RCC 7860 (cell line): ENCODE results near the gene ZNF644.
"Not testable (repeated sequence)": the region's sequence is repeated elsewhere in the genome, so short reads cannot be mapped to it uniquely, and the experiment has no call there.

Experiments used
- DNase-seq: peaks from one replicate; pipeline ENCODE4 v3.0.0-alpha.2; 2015; ENCODE audit warnings: low spot score
- FAIRE-seq: peaks from 2 replicates; lab custom pipeline; 2012; peaks lifted over from hg19 to GRCh38; lab: Jason Lieb, UNC

The ZNF644 gene

DNA sequence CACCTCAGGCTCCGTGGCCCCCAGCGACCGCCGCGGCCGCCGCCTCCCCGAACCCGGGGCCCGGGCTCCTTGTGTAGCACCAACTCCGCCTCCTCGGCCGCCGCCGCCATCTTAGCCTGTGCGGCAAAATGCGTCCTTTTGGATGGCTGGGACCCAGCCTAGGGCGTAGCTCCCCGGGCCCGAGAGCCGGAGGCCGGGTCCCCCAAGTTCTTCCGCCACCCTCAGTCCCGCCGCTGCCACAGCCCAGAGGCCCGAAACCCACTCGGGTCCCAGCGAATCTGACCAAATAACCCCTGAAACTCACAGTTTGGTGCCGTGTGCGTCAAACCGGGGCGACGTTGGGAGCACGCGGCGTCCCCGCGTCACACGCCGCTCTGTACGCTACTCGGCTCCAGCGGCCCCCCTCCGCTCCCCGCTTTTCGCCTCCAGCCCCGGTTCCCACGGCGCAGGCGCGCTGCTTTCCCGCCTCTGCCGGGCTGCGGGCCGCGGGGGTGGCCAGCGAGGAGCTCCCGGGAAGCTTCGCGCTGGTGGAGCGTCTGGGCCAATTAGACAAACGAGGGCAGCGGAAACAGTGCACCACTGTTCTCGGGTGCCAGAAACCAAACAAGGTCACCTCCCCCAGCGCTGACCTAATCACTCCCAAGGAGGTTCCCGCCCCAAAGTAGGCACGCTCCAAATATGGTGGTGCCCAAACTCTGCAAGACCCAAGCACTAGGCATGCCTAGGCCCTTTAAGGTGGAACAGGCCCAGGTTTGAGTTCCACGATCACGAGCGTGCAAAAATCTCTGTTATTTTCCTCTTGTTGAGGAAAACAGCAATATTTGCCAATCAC, at the start of gene ZNF644:
Gene ZNF644 (minus strand): TSS at position 350 of the 832 bp plus-strand sequence. CDS start 39,682 bp downstream, outside the sequence.
- FAIRE-seq (peak; percentile 40), DNase-seq (peak; percentile 82)

DNA sequence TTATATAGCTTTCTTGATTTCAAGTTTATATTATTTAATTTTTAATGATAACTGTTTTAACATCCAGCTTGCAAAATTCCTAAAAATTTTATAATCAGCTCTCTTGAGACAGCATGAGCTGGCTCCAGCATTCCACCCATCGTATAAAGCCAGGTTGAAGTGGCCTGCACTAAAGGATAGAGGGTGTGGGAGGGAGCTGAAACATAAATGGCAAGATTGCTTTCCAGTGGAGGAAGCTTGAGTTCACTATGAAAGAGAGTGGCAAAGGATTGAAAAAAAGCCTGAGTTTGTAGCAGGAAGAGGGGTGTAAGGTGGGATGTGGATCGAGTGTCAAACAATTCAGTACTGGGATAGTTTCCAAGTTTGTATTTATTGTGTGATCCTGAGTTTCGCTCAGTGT, 48.5 kb upstream of the ZNF644 start:
- no peak for FAIRE-seq
- no peak for DNase-seq

DNA sequence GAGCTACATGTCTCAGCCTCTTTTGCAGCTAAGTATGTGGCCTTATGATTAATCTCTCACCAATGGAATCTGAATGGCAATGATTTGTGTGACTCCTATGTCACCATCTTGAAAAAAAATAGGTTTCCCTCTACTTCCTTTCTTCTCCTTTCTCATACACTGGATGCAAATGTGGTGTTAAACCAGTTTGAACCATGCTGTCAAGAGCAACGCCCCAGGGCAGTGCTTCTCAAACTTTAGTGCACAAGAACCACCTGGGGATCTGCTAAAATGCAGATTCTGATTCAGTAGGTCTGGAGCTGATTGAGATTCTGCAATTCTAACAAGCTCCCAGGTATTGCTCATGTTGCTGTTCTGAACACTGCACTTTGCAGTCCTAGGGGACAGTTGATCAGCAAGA, 44.7 kb upstream of the ZNF644 start:
- FAIRE-seq (no peak), DNase-seq (no peak)

DNA sequence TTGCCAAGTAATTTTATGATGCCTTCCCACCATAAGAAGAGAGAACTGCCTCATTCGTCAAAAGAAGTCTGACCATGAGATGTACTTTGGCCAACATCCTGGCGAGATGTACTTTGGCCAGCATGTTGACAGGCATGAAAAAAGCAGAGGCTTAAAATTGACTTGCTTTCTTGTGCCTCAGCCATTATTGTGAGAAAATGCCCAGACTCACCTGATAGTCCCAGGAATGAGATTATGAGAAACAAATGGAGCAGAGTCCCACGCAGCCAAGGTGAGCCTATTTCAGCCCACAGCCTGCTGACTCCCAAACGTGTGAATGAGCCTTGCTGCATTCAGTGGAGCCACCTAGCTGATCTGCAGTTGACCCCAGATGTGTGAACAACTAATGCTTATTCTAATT, 43.5 kb upstream of the ZNF644 start:
- DNase-seq, result no peak
- FAIRE-seq, result no peak

DNA sequence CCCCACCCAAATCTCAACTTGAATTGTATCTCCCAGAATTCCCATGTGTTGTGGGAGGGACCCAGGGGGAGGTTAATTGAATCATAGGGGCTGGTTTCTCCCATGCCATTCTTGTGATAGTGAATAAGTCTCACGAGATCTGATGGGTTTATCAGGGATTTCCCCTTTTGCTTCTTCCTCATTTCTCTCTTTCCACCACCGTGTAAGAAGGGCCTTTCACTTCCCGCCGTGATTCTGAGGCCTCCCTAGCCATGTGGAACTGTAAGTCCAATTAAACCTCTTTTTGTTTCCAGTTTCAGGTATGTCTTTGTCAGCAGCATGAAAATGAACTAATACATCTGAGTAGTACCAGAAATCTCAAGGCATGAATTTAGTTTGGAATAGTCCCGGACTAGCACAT, 41.6 kb upstream of the ZNF644 start:
- DNase-seq, FAIRE-seq: not testable (repeated sequence)

DNA sequence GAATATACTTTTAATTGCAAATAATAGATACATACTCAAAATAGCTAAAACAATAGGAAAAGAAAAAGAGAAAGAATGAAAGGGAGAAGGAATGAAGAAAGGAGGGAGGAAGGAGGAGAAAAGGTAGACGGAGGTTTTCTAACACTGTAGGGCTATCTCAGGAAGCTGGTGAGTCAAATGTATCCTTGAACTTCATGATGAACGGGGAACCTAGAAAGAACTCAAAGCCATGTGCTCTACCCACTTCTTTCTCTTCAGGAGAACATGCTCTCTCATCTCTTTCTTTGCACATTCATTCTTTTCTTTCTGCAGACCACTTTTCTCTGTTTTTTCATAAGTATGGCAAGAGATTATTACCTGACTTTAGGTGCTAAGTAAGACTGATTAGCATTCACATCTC, 37.3 kb upstream of the ZNF644 start:
- DNase-seq, result no peak
- no peak for FAIRE-seq

DNA sequence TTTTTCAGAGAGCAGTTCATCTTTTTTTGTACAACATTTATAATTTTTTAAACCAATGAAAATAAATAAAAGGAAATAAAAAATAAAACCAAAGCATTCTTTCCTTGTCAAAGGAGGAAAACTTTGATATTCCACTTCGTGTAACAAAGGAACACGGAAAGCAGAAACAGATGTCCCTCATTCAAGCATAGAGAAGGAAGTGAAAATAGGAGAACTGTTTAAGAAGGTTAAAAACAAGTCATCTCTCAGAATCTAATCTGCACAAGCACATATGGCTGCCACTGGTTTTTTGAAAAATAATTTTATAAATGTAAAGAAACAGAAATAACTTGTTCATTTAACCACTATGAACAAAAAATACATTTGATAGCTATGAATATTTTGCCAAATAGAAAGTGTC, 35.9 kb upstream of the ZNF644 start:
- DNase-seq (no peak), FAIRE-seq (no peak)

DNA sequence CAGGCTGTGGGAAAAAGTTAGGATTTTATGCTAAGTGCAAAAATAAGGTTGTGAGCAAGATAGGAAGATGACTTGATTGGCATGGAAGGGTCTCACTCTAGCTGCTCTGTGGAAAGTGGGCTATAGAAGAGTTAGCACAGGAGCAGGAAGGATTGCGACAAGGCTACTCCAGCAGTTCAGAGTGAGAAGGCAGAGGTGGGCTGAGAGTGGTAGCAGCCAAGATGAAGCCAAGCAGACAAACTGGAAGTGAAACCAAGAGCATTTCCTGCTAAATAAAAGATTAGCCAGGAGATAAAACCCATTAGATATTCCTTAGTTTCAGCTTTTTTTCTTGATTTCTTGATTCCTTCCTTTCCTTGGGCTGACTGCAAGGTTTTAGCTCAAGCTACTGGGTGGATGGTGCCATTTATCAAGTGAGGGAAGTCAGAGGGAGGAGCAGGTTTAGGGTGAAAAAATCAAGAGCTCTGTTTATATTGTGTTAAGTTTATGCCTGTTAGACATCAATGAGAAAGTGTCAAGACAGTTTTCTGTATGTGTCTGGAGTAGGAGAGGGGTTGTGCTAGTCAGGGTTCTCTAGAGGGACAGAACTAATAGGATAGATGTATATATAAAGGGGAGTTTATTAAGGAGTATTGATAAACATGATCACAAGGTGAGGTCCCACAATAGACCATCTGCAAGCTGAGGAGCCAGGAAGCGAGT, 33.1 kb upstream of the ZNF644 start:
- FAIRE-seq (no peak), DNase-seq (no peak)

DNA sequence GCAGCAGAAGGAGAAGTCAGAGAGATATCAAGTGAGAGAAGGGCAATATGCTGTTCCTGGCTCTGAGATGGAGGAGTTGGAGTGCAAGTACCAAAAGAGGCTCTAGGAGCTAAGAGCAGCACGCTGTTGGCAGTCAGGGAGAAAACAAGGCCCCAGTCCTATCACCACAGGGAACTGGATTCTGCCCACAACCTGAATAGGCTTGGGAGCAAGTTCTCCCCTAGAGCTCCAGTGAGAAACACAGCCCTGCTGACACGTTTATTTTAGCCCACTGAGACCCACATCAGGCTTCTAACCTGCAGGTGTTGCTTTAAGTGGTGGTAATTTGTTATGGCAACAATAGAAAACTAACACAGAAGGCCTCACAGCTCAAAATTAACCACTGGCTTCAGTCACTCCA, 31.8 kb upstream of the ZNF644 start:
- DNase-seq, result no peak
- FAIRE-seq, result no peak

DNA sequence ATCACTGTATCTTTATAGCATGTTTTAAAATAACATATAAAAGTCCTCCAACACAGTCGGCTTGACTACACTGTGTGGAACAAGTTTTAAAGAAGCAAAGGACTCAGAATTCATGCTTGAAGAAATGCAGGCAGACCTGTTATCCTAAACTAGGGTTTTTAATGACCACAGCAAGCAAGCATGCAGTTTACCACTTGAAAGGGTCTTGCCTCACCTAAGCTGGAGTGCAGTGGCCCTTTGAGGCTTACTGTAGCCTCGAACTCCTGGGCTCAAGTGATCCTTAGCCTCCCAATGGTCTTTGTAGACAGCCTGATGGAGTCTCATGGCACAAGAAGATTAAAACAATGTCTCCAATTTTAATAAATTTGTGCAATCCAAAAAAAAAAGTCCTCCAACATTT, 27.7 kb upstream of the ZNF644 start:
- not testable (repeated sequence) for FAIRE-seq, DNase-seq

DNA sequence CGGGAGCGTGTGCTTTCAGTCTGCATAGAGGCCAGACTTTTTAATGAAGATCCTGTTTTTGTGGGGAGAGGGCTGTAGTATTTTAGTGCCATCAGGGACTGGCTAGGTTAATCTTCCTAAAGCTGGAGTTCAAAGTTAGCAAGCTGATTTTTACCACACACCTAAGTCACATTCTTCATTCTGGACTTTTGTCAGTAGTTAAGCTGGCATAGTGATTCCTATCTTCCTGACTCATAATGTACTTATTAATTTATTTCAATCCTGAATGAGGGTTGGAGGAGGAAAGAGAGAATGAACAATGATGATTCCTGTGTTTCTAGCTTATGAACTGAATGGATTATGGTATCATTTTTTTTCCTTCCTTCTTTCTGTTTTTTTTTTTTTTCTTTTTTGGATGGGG, 24.9 kb upstream of the ZNF644 start:
- FAIRE-seq (no peak), DNase-seq (no peak)

DNA sequence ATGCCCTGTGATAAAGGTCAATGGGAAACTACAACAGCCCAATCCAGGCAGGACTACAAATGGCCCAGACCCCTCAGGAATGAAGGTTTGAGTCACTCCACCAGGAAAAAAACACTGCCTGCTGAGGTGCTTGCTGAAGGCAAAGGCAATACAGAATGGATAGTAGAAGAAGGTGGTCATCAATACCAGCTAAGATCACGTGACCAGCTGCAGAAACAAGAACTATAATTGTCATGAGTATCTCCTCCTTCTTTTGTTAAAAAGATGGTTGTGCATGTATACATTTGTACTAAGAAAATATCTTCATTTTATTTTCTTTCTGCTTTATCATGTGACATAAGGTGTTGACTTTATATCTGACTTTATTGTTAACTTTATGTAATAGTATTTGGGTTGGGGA, 23.4 kb upstream of the ZNF644 start:
- no peak for DNase-seq
- no peak for FAIRE-seq

DNA sequence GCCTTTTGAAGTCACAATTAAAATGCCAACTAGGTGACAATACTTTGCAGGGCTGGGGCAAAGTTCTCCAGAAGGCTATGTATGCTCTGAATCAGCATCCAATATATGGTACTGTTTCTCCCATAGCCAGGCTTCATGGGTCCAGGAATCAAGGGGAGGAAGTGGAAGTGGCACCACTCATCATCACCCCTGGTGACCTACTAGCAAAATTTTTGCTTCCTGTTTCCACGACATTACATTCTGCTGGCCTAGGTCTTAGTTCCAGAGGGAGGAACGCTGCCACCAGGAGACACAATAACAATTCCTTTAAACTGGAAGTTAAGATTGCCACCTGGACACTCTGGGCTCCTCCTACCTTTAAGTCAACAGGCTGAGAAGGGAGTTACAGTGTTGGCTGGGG, 22.9 kb upstream of the ZNF644 start:
- DNase-seq, FAIRE-seq: not testable (repeated sequence)

DNA sequence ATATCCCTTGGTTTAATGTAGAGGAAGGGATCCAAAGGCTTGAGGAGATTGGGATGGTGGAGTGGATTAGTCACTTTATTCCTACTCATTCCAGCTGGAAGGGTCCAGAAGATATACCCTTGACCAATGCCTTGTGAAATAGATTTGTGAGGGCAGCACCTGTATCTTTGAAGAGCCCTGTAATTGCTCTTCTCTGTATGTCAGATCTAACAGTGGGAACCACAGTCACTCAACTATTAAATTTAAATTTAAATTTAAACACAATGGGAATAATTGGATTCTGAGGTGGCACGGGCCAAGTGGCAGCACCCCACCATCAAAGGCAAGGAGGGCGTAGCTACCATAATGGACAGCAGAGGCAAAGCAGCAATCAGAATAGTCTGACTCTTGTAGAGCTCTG, 20.5 kb upstream of the ZNF644 start:
- FAIRE-seq, DNase-seq: not testable (repeated sequence)

DNA sequence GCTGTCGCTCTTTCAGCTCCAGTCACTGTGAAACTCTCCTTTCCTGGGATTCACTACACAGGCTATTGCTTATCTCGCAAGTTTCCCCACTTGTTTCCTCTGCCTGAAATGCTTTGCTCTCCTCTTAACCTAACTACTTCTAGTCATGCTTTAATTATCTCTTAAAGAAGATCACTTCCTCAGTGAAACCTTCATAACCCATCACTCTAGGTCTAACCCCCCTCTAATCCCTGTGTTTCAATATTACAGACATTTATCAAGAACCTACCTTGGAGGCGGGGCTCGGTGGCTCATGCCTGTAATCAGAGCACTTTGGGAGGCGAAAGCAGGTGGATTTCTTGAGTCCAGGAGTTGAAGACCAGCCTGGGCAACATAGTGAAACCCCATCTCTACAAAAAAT, 16.7 kb upstream of the ZNF644 start:
- no peak for DNase-seq
- no peak for FAIRE-seq

DNA sequence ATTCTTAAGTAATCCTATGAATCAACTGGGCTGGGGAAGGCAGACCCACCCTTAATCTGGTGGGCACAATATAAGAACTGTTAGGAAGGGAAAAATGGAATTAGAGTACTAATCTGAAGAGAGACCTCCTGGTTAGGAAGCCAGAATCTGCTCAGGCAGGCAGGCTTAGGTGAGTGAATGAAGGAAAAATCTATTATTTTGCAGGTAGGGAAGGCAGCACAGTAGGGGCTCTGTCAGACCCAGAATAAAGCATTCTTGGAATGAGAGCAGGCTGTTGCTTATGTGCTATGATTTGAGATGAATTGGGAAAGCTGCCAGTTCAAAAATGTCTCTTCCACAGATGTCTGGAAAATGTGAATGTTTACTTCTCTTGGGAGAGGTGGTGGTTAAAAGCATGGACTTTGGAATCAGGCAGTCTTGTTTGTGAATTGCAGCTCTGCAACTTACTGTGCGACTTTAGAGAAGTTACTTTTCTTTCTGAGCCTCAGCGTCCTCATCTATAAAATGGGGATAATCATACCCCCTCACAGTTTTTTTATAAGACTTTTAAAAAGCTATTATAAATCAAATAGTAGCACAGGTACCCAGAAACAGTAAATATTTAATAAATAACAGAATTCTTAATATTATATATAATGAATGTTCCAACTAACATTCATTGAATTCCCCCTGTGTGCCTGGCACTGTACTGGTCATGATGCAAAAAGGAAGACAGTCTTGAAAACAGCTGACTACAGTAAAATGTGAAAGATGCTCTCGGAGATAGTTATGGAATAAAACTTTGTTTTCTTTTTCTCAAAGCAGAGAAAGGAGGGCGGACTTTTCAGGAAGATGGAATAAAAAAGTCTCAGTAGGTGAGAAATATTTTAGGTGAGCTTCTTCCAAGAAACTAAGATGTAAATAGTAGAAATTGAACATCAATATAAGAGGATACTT, 15.3 kb upstream of the ZNF644 start:
- DNase-seq (no peak), FAIRE-seq (no peak)

DNA sequence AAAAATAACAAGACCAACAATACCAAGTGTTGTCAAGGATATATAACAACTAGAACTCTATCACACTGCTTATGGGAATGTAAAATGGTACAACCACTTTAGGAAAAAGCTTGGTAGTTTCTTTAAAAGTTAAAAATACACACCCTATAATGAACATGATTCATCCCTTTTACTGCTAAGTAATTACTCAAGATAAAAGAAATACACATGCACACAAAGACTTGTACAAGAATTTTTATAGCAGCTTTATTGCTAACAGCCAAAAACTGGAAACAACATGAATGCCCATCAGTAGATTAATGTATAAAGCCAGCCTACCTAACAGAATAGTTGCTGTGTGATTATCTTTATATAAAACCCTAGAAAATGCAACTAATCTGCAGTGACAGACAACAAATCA, 10.5 kb upstream of the ZNF644 start:
- DNase-seq (no peak), FAIRE-seq (no peak)

DNA sequence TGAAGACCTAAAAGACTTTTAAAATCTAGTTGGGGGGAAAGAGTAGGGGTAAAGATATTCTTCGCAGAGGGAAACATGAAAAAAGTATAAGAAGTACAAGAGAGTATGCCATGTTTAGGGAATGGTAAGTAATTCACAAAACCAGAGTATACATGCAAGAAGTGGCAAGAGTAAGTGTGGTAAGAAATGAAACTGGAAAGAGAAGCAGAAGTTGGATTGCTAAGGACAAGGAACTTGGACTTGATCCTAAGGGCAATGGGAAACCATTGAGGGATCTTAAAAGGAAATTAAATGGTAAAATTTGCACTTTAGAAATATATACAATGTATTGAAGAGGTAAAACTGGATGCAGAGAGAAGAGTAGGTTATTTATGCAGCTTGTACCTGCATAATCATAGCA, 9.2 kb upstream of the ZNF644 start:
- DNase-seq (no peak), FAIRE-seq (no peak)

DNA sequence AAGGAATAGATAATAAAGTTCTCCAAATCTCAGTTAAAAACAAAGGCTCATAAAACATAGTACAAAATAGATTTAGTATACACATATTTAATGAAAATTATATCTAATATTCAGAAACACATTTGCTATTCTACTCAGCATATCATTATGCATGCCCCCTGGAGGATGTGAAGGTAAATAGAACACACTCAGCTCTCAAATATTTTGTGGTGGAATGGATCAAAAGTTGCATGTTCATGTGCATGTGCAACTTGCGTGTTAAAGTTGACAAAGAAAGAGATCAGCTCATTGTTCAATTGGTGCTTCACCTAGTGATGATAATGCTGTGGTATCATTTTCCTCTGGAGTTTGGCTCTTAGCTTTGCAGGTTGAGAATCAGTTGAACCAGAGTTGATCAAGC, 4.9 kb upstream of the ZNF644 start:
- no peak for FAIRE-seq

DNA sequence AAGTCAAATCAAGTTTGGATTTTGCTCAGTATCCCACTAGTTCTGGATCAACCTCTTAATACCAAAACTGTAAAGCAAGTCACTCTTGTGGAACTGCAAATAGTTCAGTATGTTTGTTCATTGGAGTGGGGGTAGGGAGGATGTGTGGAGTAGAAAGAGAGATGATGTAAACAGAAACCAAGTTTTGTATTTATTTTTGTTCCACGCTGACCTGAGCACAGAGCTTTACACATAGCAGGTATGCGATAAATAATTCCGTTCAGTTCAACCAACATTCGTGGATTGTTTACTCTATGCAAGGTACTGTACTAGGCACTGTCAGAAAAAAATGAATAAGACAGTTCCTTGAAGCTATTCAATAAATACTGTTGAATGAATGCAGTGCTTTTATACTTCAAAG, 4.5 kb upstream of the ZNF644 start:
- DNase-seq, result no peak
- no peak for FAIRE-seq

More for the DNA sequence above, 4.9 kb upstream of the ZNF644 start:
- DNase-seq, result no peak

DNA sequence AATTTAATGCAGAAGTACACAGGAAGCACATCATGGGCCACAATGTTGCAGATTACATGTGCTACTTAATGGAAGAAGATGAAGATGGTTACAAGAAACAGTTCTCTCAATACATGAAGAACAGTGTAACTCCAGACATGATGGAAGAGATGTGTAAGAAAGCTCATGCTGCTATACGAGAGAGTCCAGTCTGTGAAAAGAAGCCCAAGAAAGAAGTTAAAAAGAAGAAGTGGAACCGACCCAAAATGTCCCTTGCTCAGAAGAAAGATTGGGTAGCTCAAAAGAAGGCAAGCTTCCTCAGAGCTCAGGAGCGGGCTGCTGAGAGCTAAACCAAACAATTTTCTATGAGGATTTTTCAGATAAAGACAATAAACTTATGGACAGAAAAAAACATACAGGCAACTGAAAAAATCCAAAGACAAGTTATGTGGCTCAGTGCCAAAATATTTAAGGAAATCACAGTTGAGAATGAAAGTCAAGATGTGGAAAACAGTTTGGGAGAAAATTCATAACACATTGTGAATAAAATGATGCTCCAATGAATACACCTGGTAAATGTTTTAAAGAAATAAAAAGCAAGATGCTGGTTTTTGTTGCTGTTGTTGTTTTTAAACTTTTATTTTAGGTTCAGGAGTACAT, 2.8 kb upstream of the ZNF644 start:
- DNase-seq (no peak), FAIRE-seq (no peak)
